ENCODE data around the gene UPF3B.
A peak's percentile ranks its signal among the peaks of the same experiment; 100 is the strongest.
"Not testable (repeated sequence)": the region's sequence is repeated elsewhere in the genome, so short reads cannot be mapped to it uniquely, and the experiment has no call there.

The UPF3B gene

GRCh38 chrX:119852382-119853353, at the start of gene UPF3B:
UPF3B (minus strand) TSS chrX:119852963; CDS start chrX:119852928, 35 bp downstream.
- peak; percentile 93 to 99 for DNase-seq

GRCh38 chrX:119900976-119901375, 48.2 kb upstream of the UPF3B start:
- DNase-seq = no peak

GRCh38 chrX:119899125-119899524, 46.4 kb upstream of the UPF3B start:
- DNase-seq = no peak

- DNase-seq = no peak
Observed at GRCh38 chrX:119895843-119896326, 43.1 kb upstream of the UPF3B start, which contains the start of gene AKAP14. AKAP14 (plus strand) TSS chrX:119895893; CDS start chrX:119903224, 7,331 bp downstream.

DNA sequence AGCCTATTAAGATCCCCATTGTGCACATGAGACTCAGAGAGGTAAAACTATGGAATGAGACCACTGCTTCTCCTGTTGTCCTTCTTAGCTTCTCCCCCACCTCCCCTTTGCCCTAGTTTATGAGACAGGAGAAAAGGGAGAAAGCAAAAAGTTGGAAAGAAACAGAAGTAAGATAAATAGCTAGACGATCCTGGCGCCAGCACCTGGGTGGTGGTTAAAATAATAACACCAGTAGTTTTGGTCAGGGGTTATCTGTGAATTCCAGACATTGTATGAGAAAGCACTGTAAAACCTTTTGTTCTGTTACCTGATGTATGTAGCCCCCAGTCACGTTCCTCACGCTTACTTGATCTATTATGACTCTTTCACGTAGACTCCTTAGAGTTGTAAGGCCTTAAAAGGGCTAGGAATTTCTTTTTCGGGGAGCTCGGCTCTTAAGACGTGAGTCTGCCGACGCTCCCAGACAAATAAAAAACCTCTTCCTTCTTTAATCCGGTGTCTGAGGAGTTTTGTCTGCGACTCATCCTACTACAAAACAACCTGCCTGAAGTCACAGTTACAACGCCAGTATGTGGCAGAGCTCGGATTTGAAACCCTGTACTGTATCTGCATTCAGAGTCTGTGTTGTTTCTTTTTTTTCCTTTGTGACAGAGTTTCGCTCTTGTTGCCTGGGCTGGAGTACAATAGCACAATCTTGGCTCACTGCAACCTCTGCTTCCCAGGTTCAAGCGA, 39.4 kb upstream of the UPF3B start:
- DNase-seq = not testable (repeated sequence)

GRCh38 chrX:119890626-119891025, 37.9 kb upstream of the UPF3B start:
- DNase-seq = not testable (repeated sequence)

DNA sequence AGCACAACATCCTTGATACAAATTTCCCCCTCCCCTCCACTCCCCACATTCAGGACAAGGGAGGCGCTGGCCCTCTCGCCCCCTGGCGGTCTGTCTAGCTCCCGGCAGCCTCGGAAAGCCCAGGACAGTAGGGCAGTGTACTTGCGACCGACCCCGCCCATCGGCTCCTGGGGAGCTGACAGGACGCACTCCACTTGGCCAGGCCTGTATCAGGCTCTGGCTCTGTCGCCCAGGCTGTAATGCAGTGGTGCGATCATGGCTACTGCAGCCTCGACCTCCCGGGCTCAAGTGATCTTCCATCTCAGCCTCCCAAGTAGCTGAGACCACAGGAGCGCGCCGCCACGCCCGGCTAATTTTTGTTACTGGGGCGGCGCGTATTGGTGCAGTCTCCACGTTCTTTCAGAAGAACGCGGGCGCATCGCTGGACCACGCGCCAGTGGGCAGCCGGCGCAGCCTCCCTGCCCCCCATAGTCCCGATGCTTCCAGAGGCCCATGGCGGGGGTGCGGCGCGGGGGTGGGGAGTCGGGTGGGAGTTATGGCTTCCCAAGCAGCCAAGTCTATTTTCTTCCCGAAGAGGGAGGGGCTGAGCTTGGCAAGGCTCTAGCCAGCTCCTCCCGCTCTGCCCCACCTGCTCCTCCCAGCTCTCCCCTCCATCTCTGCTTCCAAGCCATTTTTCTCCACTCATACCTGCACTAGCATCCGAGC, 35.1 kb upstream of the UPF3B start:
- peak in 1 of 2 experiments; percentile 13 for DNase-seq

- no peak for DNase-seq
Observed at GRCh38 chrX:119885554-119886428, 33.0 kb upstream of the UPF3B start.

GRCh38 chrX:119880552-119881437, 28.0 kb upstream of the UPF3B start:
- DNase-seq = peak in 1 of 2 experiments; percentile 4

DNA sequence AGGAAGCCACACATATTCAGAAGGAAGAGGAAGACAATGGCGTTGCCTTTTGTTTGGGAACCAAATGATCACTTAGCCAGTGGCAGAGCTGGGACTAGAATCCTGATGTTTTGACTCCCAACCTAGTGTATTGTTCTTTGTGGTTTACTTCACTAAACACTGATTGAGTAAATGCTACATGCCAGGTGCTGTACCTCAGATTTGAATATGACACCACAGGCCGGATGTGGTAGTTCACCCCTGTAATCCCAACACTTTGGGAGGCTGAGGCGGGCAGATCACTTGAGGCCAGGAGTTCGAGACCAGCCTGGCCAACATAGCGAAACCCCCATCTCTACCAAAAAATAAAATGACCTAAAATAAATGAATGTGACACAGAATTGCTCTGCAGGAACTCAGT, 27.3 kb upstream of the UPF3B start:
- DNase-seq = no peak

DNA sequence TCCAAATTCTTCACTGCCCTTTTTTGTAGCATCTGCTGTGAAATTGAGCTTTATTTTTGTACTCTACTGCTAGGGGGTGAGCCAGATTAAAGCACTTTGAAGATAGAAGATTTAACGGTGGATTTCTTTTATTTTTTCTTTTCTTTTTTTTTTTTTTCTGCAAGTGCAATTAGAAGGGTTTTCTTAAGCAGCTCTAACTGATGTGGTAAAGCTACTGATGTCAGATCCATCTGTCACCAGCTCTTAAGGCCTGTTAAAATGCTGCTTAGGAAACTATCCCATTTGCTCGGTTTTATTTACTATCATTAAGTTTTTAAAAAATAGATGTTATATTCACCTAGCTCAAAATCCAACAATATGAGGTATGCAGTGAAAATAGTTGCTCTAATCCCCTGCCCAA, 26.0 kb upstream of the UPF3B start:
- no peak for DNase-seq

DNA sequence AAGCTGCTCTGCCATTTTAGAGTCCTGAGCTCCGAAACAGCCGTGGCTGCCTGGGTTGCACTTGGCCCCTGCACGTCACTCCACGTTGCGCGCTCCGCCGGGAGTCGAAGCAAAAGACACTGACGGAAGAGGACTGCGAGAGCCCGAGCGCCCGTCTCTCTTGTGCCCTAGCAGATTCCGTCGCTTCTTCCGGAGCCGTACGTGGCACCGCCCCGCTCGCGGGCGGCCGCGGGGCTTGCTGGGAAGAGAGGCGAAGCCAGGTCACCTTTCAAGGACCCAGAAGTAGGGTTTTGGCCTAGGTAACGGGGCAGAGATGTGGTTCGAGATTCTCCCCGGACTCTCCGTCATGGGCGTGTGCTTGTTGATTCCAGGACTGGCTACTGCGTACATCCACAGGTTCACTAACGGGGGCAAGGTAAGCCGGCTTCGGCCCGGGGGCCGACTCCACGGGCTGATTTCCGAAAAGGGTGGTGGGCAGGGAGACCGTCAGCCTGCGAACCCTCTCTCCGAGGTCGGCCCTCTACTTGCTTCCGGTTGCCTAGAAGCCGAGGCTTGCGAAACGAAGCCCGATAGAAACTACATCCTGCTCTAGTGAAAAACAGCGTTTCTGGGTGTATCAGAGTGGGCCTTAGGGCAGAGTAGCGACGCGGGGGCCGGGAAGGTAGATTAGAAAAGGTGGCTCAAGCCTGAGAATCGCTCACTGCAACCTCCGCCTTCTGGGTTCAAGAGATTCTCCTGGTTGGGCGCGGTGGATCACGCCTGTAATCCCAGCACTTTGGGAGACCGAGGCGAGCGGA, 19.0 kb upstream of the UPF3B start, which contains the start of the genes NDUFA1 and RNF113A:
NDUFA1 (plus strand) TSS at position 234 of the 797 bp plus-strand sequence; CDS start at position 314, 80 bp downstream.
RNF113A (minus strand) TSS at position 135 of the 797 bp plus-strand sequence; CDS start at position 15, 120 bp downstream.
- peak; percentile 74 to 88 for DNase-seq

DNA sequence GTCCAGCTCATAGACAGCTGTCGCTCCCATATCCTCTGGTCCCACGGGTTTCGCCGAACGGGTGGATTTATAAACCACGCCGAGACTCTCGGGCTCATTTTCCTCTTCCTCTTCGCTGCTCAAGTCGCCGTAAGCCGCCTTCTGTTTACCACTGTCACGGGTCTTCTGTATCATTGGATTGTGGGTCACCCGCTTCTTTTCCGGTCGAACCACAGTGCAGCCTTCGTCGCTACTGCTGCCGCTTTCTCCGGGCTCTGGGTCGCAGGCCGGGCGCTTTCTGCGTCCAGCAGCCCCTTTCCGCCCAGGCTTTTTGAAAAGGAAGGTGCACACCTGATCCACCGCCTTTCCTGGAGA, 18.5 kb upstream of the UPF3B start:
- DNase-seq = peak in 1 of 2 experiments; percentile 52

DNA sequence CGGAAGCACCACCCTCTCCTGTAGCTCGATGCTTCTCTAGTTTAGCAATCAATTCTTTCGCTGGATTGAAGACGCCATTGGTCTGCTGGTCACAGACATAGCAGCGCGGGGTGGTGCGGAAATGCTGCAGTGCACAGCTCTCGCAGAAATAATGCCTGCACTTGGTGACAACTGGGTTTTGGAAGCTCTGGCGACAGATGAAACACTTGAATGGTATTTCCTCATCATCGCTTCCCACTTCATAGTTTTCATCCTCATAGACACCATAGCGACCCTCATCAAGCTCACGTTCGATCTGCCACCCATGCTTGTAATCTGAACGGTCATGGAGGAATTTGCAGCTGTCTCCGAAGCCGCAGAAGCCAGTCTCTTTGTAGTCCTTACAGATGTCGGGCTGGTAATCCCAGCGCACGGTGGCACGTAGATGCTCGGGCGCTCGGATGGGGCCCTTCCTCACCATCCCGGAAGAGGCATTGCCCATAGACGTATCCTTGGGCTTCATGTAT, 17.9 kb upstream of the UPF3B start:
- peak in 1 of 2 experiments; percentile 43 for DNase-seq

- DNase-seq = no peak
Observed at GRCh38 chrX:119853444-119853843, 681 bp upstream of the UPF3B start.

- no peak for DNase-seq
Observed at GRCh38 chrX:119833905-119834304, 18.9 kb downstream of the UPF3B start.

DNA sequence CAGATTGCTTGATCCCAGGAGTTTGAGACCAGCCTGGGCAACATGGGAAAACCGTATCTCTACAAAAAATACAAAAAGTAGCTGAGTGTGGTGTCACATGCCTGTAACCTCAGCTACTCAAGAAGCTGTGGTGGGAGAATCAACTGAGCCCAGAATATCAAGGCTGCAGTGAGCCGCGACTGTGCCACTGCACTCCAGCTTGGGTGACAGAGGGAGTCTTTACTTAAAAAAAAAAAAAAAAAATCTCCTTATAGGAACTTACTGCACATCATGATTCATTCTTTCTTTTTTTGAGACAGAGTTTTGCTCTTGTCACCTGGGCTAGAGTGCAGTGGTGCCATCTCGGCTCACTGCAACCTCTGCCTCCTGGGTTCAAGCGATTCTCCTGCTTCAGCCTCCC, 24.3 kb downstream of the UPF3B start:
- no peak for DNase-seq

GRCh38 chrX:119826399-119826959, 26.3 kb downstream of the UPF3B start:
- no peak for DNase-seq

GRCh38 chrX:119824221-119824620, 28.5 kb downstream of the UPF3B start:
- DNase-seq = not testable (repeated sequence)

Measured in NCI-H187 (cell line).